H1 (cell line): ENCODE measurements around the gene SS18L1. TPM values are rescaled to one million over a fixed set of nuclear protein-coding genes. Genes with fewer than 3 reads are reported as not detected.

Experiments
- JUN ChIP-seq: IDR thresholded peaks from 2 replicates; pipeline ENCODE4 v1.6.1; 2011; ENCODE audit warnings: low read depth, mild to moderate bottlenecking, improper control_type of control experiment, low read length
- KDM5A ChIP-seq: fragments of 200-600 bp; IDR thresholded peaks from 2 replicates; pipeline ENCODE4 v1.7.1; 2012; ENCODE audit warnings: mild to moderate bottlenecking, low read length, inconsistent platforms, mixed read lengths
- MAX ChIP-seq: IDR thresholded peaks from 2 replicates; pipeline ENCODE4 v1.6.1; 2012; ENCODE audit warnings: inconsistent platforms
- NRF1 ChIP-seq: IDR thresholded peaks from 2 replicates; pipeline ENCODE4 v1.6.1; 2011; ENCODE audit warnings: mild to moderate bottlenecking, low read depth, low read length, improper control_type of control experiment
- PHF8 ChIP-seq: fragments of 200-600 bp; sonication (generic); conservative IDR thresholded peaks from 2 replicates; pipeline ENCODE4 v1.7.1; 2012; ENCODE audit warnings: low read depth, mild to moderate bottlenecking, inconsistent platforms, low read length, moderate library complexity
- RBBP5 ChIP-seq: IDR thresholded peaks from 2 replicates; pipeline ENCODE4 v1.7.1; 2012; ENCODE audit warnings: low read depth, mild to moderate bottlenecking, inconsistent platforms, low read length, moderate library complexity, borderline replicate concordance
- SUZ12 ChIP-seq: fragments of 200-600 bp; sonication (generic); IDR thresholded peaks from 2 replicates; pipeline ENCODE4 v1.6.1; 2012; ENCODE audit warnings: mild to moderate bottlenecking, inconsistent platforms, low read length, moderate library complexity, mixed read lengths
- polyA plus RNA-seq, 7 experiments: library from polyadenylated mRNA; depleted of rRNA in 3 of 7; stranded (reverse) in 5 of 7; unstranded in 2 of 7; fragments of >200 nt in 5 of 7; fragments of 200-250 nt in 2 of 7; gene quantifications; 1 replicate in 5 of 7; 2 replicates in 1 of 7; 4 replicates in 1 of 7; pipeline versions ENCODE4 v1.2.1 to v1.2.3, GENCODE V29; 2011 to 2013; ENCODE audit warnings: missing spikeins in 2 of 7, mixed read lengths in 2 of 7
- total RNA-seq: library from RNA; stranded (reverse); fragmentation: NEBNext Ultra II Directional; extraction: Animal tissue kit (Norgen Biotek cat#: 25700); gene quantifications from 2 replicates; pipeline ENCODE4 v1.2.1, GENCODE V29; 2021
- TF ChIP-seq, protein P1 (sequence below): fragments of 300-600 bp; sonication (generic); IDR thresholded peaks from 2 replicates; pipeline ENCODE4 v1.7.1; 2012; ENCODE audit warnings: low read length, moderate library complexity, mild to moderate bottlenecking, inconsistent platforms; ENCODE audit not compliant: insufficient replicate concordance
- TF ChIP-seq, protein P2 (sequence below): IDR thresholded peaks from 2 replicates; pipeline ENCODE4 v1.6.1; 2012; ENCODE audit warnings: inconsistent platforms
- TF ChIP-seq, protein P3 (sequence below): IDR thresholded peaks from 2 replicates; pipeline ENCODE4 v1.6.1; 2011; ENCODE audit warnings: low read length, improper control_type of control experiment

Gene SS18L1
- total and polyA plus RNA-seq, 2 of the 8 experiments (the other 6 are each of a cell fraction or from before 2014, with no cell fraction given) = 28.4 to 29.7 TPM

- TF ChIP-seq, protein P1, sequence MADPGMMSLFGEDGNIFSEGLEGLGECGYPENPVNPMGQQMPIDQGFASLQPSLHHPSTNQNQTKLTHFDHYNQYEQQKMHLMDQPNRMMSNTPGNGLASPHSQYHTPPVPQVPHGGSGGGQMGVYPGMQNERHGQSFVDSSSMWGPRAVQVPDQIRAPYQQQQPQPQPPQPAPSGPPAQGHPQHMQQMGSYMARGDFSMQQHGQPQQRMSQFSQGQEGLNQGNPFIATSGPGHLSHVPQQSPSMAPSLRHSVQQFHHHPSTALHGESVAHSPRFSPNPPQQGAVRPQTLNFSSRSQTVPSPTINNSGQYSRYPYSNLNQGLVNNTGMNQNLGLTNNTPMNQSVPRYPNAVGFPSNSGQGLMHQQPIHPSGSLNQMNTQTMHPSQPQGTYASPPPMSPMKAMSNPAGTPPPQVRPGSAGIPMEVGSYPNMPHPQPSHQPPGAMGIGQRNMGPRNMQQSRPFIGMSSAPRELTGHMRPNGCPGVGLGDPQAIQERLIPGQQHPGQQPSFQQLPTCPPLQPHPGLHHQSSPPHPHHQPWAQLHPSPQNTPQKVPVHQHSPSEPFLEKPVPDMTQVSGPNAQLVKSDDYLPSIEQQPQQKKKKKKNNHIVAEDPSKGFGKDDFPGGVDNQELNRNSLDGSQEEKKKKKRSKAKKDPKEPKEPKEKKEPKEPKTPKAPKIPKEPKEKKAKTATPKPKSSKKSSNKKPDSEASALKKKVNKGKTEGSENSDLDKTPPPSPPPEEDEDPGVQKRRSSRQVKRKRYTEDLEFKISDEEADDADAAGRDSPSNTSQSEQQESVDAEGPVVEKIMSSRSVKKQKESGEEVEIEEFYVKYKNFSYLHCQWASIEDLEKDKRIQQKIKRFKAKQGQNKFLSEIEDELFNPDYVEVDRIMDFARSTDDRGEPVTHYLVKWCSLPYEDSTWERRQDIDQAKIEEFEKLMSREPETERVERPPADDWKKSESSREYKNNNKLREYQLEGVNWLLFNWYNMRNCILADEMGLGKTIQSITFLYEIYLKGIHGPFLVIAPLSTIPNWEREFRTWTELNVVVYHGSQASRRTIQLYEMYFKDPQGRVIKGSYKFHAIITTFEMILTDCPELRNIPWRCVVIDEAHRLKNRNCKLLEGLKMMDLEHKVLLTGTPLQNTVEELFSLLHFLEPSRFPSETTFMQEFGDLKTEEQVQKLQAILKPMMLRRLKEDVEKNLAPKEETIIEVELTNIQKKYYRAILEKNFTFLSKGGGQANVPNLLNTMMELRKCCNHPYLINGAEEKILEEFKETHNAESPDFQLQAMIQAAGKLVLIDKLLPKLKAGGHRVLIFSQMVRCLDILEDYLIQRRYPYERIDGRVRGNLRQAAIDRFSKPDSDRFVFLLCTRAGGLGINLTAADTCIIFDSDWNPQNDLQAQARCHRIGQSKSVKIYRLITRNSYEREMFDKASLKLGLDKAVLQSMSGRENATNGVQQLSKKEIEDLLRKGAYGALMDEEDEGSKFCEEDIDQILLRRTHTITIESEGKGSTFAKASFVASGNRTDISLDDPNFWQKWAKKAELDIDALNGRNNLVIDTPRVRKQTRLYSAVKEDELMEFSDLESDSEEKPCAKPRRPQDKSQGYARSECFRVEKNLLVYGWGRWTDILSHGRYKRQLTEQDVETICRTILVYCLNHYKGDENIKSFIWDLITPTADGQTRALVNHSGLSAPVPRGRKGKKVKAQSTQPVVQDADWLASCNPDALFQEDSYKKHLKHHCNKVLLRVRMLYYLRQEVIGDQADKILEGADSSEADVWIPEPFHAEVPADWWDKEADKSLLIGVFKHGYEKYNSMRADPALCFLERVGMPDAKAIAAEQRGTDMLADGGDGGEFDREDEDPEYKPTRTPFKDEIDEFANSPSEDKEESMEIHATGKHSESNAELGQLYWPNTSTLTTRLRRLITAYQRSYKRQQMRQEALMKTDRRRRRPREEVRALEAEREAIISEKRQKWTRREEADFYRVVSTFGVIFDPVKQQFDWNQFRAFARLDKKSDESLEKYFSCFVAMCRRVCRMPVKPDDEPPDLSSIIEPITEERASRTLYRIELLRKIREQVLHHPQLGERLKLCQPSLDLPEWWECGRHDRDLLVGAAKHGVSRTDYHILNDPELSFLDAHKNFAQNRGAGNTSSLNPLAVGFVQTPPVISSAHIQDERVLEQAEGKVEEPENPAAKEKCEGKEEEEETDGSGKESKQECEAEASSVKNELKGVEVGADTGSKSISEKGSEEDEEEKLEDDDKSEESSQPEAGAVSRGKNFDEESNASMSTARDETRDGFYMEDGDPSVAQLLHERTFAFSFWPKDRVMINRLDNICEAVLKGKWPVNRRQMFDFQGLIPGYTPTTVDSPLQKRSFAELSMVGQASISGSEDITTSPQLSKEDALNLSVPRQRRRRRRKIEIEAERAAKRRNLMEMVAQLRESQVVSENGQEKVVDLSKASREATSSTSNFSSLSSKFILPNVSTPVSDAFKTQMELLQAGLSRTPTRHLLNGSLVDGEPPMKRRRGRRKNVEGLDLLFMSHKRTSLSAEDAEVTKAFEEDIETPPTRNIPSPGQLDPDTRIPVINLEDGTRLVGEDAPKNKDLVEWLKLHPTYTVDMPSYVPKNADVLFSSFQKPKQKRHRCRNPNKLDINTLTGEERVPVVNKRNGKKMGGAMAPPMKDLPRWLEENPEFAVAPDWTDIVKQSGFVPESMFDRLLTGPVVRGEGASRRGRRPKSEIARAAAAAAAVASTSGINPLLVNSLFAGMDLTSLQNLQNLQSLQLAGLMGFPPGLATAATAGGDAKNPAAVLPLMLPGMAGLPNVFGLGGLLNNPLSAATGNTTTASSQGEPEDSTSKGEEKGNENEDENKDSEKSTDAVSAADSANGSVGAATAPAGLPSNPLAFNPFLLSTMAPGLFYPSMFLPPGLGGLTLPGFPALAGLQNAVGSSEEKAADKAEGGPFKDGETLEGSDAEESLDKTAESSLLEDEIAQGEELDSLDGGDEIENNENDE = no peak
- no peak for TF ChIP-seq KDM5A
- TF ChIP-seq MAX = no peak
- TF ChIP-seq PHF8 = no peak
- TF ChIP-seq, protein P2, sequence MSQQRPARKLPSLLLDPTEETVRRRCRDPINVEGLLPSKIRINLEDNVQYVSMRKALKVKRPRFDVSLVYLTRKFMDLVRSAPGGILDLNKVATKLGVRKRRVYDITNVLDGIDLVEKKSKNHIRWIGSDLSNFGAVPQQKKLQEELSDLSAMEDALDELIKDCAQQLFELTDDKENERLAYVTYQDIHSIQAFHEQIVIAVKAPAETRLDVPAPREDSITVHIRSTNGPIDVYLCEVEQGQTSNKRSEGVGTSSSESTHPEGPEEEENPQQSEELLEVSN = no peak
- no peak for TF ChIP-seq NRF1
- no peak for TF ChIP-seq SUZ12
- TF ChIP-seq, protein P3, sequence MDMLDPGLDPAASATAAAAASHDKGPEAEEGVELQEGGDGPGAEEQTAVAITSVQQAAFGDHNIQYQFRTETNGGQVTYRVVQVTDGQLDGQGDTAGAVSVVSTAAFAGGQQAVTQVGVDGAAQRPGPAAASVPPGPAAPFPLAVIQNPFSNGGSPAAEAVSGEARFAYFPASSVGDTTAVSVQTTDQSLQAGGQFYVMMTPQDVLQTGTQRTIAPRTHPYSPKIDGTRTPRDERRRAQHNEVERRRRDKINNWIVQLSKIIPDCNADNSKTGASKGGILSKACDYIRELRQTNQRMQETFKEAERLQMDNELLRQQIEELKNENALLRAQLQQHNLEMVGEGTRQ = no peak
- TF ChIP-seq RBBP5 = no peak
- TF ChIP-seq JUN = no peak
Measured at GRCh38 chr20:62186096-62186426, 42.5 kb downstream of the SS18L1 start (continued).
